Activated CD8-positive, alpha-beta memory T cell treated with anti-CD3 and anti-CD28 coated beads for 4 hours (primary cell): ENCODE results near the gene SHANK1.

Source experiments
- DNase-seq, 2 donors: peaks; one replicate each; pipeline ENCODE4 v3.0.0-alpha.2; 2020; ENCODE audit warnings: low read depth in 2 of 2

SHANK1 gene

GRCh38 chr19:50659318-50660087 lies 60.1 kb downstream of the SHANK1 start:
- DNase-seq = no peak

- peak; percentile 32 to 42 for DNase-seq
Measured at GRCh38 chr19:50658441-50659317, 60.9 kb downstream of the SHANK1 start.

- peak; percentile 68 to 73 for DNase-seq
Measured at GRCh38 chr19:50657712-50658440, 61.7 kb downstream of the SHANK1 start.

GRCh38 chr19:50657222-50657669 lies 62.4 kb downstream of the SHANK1 start:
- DNase-seq = no peak

GRCh38 chr19:50654882-50655281 lies 64.7 kb downstream of the SHANK1 start:
- DNase-seq = no peak

GRCh38 chr19:50652722-50653121 lies 66.9 kb downstream of the SHANK1 start:
- DNase-seq = no peak

GRCh38 chr19:50651174-50651573 lies 68.4 kb downstream of the SHANK1 start:
- no peak for DNase-seq

- no peak for DNase-seq
Measured at GRCh38 chr19:50649433-50650391, 69.9 kb downstream of the SHANK1 start, which contains the start of gene C19orf81. C19orf81 (plus strand) TSS chr19:50649445; CDS start chr19:50649445, 0 bp downstream.

GRCh38 chr19:50648659-50649058 lies 70.9 kb downstream of the SHANK1 start:
- DNase-seq = no peak

- no peak for DNase-seq
Measured at GRCh38 chr19:50647879-50648615, 71.6 kb downstream of the SHANK1 start.

- DNase-seq = no peak
Measured at GRCh38 chr19:50646074-50646807, 73.4 kb downstream of the SHANK1 start.

GRCh38 chr19:50645107-50645506 lies 74.5 kb downstream of the SHANK1 start:
- no peak for DNase-seq

- DNase-seq = no peak
Measured at GRCh38 chr19:50644315-50644915, 75.2 kb downstream of the SHANK1 start.

- DNase-seq = no peak
Measured at GRCh38 chr19:50640368-50640767, 79.2 kb downstream of the SHANK1 start.

- no peak for DNase-seq
Measured at GRCh38 chr19:50639121-50640112, 80.2 kb downstream of the SHANK1 start, which contains the start of gene SYT3. SYT3 (minus strand) TSS chr19:50639881; CDS start chr19:50637411, 2,470 bp downstream.

- no peak for DNase-seq
Measured at GRCh38 chr19:50638600-50638999, 81.0 kb downstream of the SHANK1 start.

- no peak for DNase-seq
Measured at GRCh38 chr19:50636317-50637085, 83.1 kb downstream of the SHANK1 start.
